HepG2 (cell line): ENCODE results near the gene UBTD1. TPM values are rescaled to one million over a fixed set of nuclear protein-coding genes. Genes with fewer than 3 reads are reported as not detected.

Experiments
- ATAC-seq: fragments of 200-7000 bp; cut with Tn5 transposase; 3 replicates; pipeline ENCODE4 v1.9.1; 2020; ENCODE audit warnings: mild to moderate bottlenecking, moderate library complexity
- BruUV-seq: library from RNA; stranded (reverse); fragments of 400-500 nt; replicated peaks from 2 replicates; lab custom pipeline; 2021; lab: Mats Ljungman, UMichigan
- CTCF ChIA-PET: fragments of 300-600 bp; formaldehyde crosslinking; extraction: SDS; loops from one replicate; lab custom pipeline; 2021; ENCODE audit warnings: low total read pairs, inconsistent platforms, low intra/inter-chr PET ratio; lab: Yijun Ruan, JAX
- POLR2A ChIA-PET: fragments of 350-600 bp; sonication (Branson Sonifier 250); formaldehyde crosslinking; loops from one replicate; lab custom pipeline; 2020; ENCODE audit warnings: antibody characterized with exemption, inconsistent platforms; lab: Yijun Ruan, JAX
- DNase-seq: peaks from one replicate; pipeline ENCODE4 v3.0.0-alpha.2; 2015; ENCODE audit warnings: low spot score
- FAIRE-seq: peaks from 3 replicates; lab custom pipeline; 2011; peaks lifted over from hg19 to GRCh38; lab: Jason Lieb, UNC
- H2AFZ ChIP-seq: one replicate; pipeline ENCODE4 v1.6.1; 2011; ENCODE audit warnings: low read length, inconsistent platforms
- H3K27ac ChIP-seq: fragments of 300-600 bp; 3 replicates; pipeline ENCODE4 v1.8.0; 2011; ENCODE audit warnings: mixed run types, mild to moderate bottlenecking, mixed read lengths, low read length, inconsistent platforms; ENCODE audit not compliant: insufficient read depth; ENCODE audit errors: extremely low read length
- H3K27me3 ChIP-seq, 2 experiments: fragments of 200-600 bp in 1 of 2; 2 replicates in 1 of 2; 3 replicates in 1 of 2; pipeline versions ENCODE4 v1.6.0 to v1.8.0; 2011; ENCODE audit warnings: low read length in 2 of 2, mild to moderate bottlenecking in 2 of 2, moderate library complexity in 2 of 2, inconsistent platforms in 1 of 2; ENCODE audit not compliant: insufficient read depth in 2 of 2, control insufficient read depth in 1 of 2
- H3K36me3 ChIP-seq, 2 experiments: fragments of 200-600 bp in 1 of 2; replicated peaks in 1 of 2; 2 replicates in 1 of 2; 3 replicates in 1 of 2; pipeline versions ENCODE4 v1.5.1 to v1.8.0; 2011; ENCODE audit warnings: low read length in 2 of 2, inconsistent platforms in 1 of 2; ENCODE audit not compliant: insufficient read depth in 2 of 2, control insufficient read depth in 1 of 2
- H3K4me1 ChIP-seq: 2 replicates; pipeline ENCODE4 v1.5.1; 2012; ENCODE audit warnings: low read length, inconsistent platforms; ENCODE audit not compliant: insufficient read depth
- H3K4me2 ChIP-seq: 2 replicates; pipeline ENCODE4 v1.6.0; 2011; ENCODE audit warnings: low read depth, low read length, inconsistent platforms
- H3K4me3 ChIP-seq, 3 experiments: fragments of 200-600 bp in 1 of 3; sonication (generic), shearing (Covaris generic) in 1 of 3; replicated peaks in 1 of 3; 2 replicates each; pipeline ENCODE4 v1.5.1; 2011 to 2016; ENCODE audit warnings: low read length in 3 of 3, inconsistent platforms in 2 of 3, low read depth in 2 of 3, mild to moderate bottlenecking in 2 of 3, control low read depth in 1 of 3, mixed read lengths in 1 of 3; ENCODE audit not compliant: insufficient read depth in 1 of 3
- H3K79me2 ChIP-seq: one replicate; pipeline ENCODE4 v1.6.1; 2011; ENCODE audit warnings: low read length, inconsistent platforms; ENCODE audit not compliant: insufficient read depth
- H3K9ac ChIP-seq: 2 replicates; pipeline ENCODE4 v1.6.0; 2011; ENCODE audit warnings: mild to moderate bottlenecking, low read depth, low read length, inconsistent platforms; ENCODE audit not compliant: insufficient read depth
- H3K9me3 ChIP-seq: 2 replicates; pipeline ENCODE4 v1.5.1; 2012; ENCODE audit warnings: mild to moderate bottlenecking, low read length
- H4K20me1 ChIP-seq: 2 replicates; pipeline ENCODE4 v1.6.0; 2011; ENCODE audit warnings: inconsistent platforms, mild to moderate bottlenecking, low read length, moderate library complexity; ENCODE audit not compliant: insufficient read depth
- ELF3 ChIP-seq: IDR thresholded peaks from 2 replicates; pipeline ENCODE4 v1.6.1; 2016; ENCODE audit warnings: missing genetic modification reagents, missing compliant biosample characterization
- GRHL1 ChIP-seq: sonication (generic); formaldehyde crosslinking; conservative IDR thresholded peaks from 2 replicates; pipeline ENCODE4 v1.8.0; 2022; ENCODE audit warnings: missing genetic modification reagents
- HNRNPUL1 ChIP-seq: fragments of 200-400 bp; formaldehyde crosslinking; IDR thresholded peaks from 2 replicates; pipeline ENCODE4 v1.6.1; 2017; ENCODE audit warnings: low read depth, mild to moderate bottlenecking, low read length, moderate library complexity
- REST ChIP-seq, 2 experiments: IDR thresholded peaks; 2 replicates each; pipeline ENCODE4 v1.6.1; 2011 to 2012; ENCODE audit warnings: low read length in 2 of 2, borderline replicate concordance in 1 of 2, low read depth in 1 of 2, mild to moderate bottlenecking in 1 of 2, moderate library complexity in 1 of 2
- ZNF7 ChIP-seq: IDR thresholded peaks from 2 replicates; pipeline ENCODE4 v1.6.1; 2016; ENCODE audit warnings: missing biosample characterization, missing genetic modification reagents
- ZNF841 ChIP-seq: sonication (generic); formaldehyde crosslinking; IDR thresholded peaks from 2 replicates; pipeline ENCODE4 v1.8.1; 2023; ENCODE audit warnings: missing genetic modification reagents, borderline replicate concordance
- WGBS: methylation state at CpG from one replicate; pipeline ENCODE4 v1.1.6; 2017; ENCODE audit warnings: low lambda C conversion rate; 5-methylcytosine and 5-hydroxymethylcytosine counted together
- in situ Hi-C: cut with HindIII; loops from 2 replicates; pipeline ENCODE4 v1.10.0; 2017; ENCODE audit warnings: low pct_unique_long_range_greater_than_20kb; ENCODE audit not compliant: extremely low pct_ligation_motif_present
- intact Hi-C: fragments of 100-400 bp; cut with micrococcal nuclease; formaldehyde crosslinking; loops from one replicate; pipeline ENCODE4 v1.10.0; 2022; ENCODE audit not compliant: unreplicated experiment
- polyA plus RNA-seq, 8 experiments: library from polyadenylated mRNA; depleted of rRNA in 3 of 8; stranded (reverse) in 7 of 8; unstranded in 1 of 8; fragments of >200 nt; fragmentation: Illumina TruSeq in 4 of 8; extraction: Trizol in 4 of 8; gene quantifications; 2 replicates each; pipeline versions ENCODE4 v1.2.1 to v1.2.3, GENCODE V29; 2011 to 2016; ENCODE audit warnings: low read depth in 4 of 8, missing spikeins in 1 of 8, mixed read lengths in 1 of 8; ENCODE audit not compliant: insufficient read depth in 1 of 8
- total RNA-seq, 5 experiments: library from RNA; depleted of rRNA; stranded (reverse); fragments of >200 nt; fragmentation: Illumina TruSeq; extraction: Trizol; gene quantifications; 2 replicates each; pipeline ENCODE4 v1.2.3, GENCODE V29; 2016; ENCODE audit warnings: low read depth in 1 of 5
- TF ChIP-seq, protein P1 (sequence below): sonication (generic); formaldehyde crosslinking; IDR thresholded peaks from 2 replicates; pipeline ENCODE4 v1.5.0; 2020; ENCODE audit warnings: missing genetic modification reagents
- TF ChIP-seq, protein P2 (sequence below): sonication (generic); formaldehyde crosslinking; IDR thresholded peaks from 2 replicates; pipeline ENCODE4 v1.5.1; 2020; ENCODE audit warnings: missing genetic modification reagents, mild to moderate bottlenecking, borderline replicate concordance
- TF ChIP-seq, protein P3 (sequence below): IDR thresholded peaks from 2 replicates; pipeline ENCODE4 v1.6.1; 2016; ENCODE audit warnings: low read depth, missing genetic modification reagents, missing compliant biosample characterization

Gene UBTD1
- total and polyA plus RNA-seq, 2 of the 13 experiments (the other 11 are each of a cell fraction or from before 2014, with no cell fraction given): 7.9 to 10.0 TPM

DNA sequence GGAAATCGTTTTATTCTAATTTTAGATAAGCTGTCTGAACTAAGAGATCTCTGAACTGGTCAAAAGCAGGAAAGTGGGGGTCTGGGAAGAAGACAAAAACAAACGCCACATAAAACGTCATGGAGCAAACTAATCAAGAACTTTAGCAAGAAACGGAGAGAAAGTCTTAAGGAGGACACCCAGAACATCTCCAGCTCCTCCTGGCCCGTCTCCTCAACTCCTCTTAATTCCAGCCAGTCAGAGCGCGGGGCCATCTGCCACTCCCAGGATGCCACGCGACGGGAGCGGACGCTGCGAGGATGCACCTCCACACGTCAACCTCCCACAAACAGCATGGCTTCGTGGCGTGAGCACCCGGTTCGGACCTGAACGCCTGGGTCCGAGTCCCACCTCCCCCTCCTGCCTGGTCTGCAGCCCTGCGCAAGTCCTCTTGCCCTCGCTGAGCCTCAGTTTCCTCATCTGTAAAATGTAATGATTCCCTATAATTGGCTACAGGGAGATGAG, 1.1 kb upstream of the UBTD1 start:
- CTCF ChIA-PET: no interaction called here
- POLR2A ChIA-PET: interaction anchor here (0.6 to 1.0 kb wide), 5 partner anchors 9 to 189 kb away, joined by 3 to 4 read pairs (median 4); partner anchors contain the start of gene AVPI1
- intact Hi-C loops: loop anchor here (2.0 kb wide), 1 partner anchor 55 kb away; no protein-coding TSS in a partner anchor
- TF ChIP-seq ELF3 (CRISPR knock-in tag): no peak
- TF ChIP-seq ZNF7 (CRISPR knock-in tag): no peak
- TF ChIP-seq, protein P1, sequence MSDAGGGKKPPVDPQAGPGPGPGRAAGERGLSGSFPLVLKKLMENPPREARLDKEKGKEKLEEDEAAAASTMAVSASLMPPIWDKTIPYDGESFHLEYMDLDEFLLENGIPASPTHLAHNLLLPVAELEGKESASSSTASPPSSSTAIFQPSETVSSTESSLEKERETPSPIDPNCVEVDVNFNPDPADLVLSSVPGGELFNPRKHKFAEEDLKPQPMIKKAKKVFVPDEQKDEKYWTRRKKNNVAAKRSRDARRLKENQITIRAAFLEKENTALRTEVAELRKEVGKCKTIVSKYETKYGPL (CRISPR knock-in tag): no peak
- TF ChIP-seq ZNF841 (CRISPR knock-in tag): 0 out of 2 replicates have a peak, but pooled peaks have one; percentile 62
- TF ChIP-seq, protein P2, sequence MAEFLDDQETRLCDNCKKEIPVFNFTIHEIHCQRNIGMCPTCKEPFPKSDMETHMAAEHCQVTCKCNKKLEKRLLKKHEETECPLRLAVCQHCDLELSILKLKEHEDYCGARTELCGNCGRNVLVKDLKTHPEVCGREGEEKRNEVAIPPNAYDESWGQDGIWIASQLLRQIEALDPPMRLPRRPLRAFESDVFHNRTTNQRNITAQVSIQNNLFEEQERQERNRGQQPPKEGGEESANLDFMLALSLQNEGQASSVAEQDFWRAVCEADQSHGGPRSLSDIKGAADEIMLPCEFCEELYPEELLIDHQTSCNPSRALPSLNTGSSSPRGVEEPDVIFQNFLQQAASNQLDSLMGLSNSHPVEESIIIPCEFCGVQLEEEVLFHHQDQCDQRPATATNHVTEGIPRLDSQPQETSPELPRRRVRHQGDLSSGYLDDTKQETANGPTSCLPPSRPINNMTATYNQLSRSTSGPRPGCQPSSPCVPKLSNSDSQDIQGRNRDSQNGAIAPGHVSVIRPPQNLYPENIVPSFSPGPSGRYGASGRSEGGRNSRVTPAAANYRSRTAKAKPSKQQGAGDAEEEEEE (CRISPR knock-in tag): no peak
- TF ChIP-seq, protein P3, sequence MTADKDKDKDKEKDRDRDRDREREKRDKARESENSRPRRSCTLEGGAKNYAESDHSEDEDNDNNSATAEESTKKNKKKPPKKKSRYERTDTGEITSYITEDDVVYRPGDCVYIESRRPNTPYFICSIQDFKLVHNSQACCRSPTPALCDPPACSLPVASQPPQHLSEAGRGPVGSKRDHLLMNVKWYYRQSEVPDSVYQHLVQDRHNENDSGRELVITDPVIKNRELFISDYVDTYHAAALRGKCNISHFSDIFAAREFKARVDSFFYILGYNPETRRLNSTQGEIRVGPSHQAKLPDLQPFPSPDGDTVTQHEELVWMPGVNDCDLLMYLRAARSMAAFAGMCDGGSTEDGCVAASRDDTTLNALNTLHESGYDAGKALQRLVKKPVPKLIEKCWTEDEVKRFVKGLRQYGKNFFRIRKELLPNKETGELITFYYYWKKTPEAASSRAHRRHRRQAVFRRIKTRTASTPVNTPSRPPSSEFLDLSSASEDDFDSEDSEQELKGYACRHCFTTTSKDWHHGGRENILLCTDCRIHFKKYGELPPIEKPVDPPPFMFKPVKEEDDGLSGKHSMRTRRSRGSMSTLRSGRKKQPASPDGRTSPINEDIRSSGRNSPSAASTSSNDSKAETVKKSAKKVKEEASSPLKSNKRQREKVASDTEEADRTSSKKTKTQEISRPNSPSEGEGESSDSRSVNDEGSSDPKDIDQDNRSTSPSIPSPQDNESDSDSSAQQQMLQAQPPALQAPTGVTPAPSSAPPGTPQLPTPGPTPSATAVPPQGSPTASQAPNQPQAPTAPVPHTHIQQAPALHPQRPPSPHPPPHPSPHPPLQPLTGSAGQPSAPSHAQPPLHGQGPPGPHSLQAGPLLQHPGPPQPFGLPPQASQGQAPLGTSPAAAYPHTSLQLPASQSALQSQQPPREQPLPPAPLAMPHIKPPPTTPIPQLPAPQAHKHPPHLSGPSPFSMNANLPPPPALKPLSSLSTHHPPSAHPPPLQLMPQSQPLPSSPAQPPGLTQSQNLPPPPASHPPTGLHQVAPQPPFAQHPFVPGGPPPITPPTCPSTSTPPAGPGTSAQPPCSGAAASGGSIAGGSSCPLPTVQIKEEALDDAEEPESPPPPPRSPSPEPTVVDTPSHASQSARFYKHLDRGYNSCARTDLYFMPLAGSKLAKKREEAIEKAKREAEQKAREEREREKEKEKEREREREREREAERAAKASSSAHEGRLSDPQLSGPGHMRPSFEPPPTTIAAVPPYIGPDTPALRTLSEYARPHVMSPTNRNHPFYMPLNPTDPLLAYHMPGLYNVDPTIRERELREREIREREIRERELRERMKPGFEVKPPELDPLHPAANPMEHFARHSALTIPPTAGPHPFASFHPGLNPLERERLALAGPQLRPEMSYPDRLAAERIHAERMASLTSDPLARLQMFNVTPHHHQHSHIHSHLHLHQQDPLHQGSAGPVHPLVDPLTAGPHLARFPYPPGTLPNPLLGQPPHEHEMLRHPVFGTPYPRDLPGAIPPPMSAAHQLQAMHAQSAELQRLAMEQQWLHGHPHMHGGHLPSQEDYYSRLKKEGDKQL: no peak
- TF ChIP-seq REST (IDR thresholded peaks at IDR 0.05; ENCODE audit: borderline replicate concordance in 1 of 2, low read depth in 1 of 2, low read length in 2 of 2): no peak
- TF ChIP-seq GRHL1 (CRISPR knock-in tag): no peak
- TF ChIP-seq HNRNPUL1: no peak

More for the DNA sequence above, 1.1 kb upstream of the UBTD1 start:
- peaks cover 58% of the 10 kb centered on the region for H3K79me2 ChIP-seq
- H3K9me3 ChIP-seq: no peaks in the 10 kb centered on the region
- H3K27me3 ChIP-seq: no peaks in the 10 kb centered on the region; a peak in 1 of 5 replicates
- peaks cover 61% of the 10 kb centered on the region for H3K4me1 ChIP-seq
- no peak overlapping the region for H2AFZ ChIP-seq
- peak overlapping the region; percentile 90 for H3K27ac ChIP-seq
- peak; percentile 57 for ATAC-seq
- WGBS: 1% methylated on average over 20 of the region's 22 CpGs
- H3K36me3 ChIP-seq: peaks cover 2 to 10% of the 10 kb centered on the region in 2 experiments; a peak in 3 of 5 replicates
- peak; percentile 57 for FAIRE-seq
- peaks cover 24% of the 10 kb centered on the region for H4K20me1 ChIP-seq
- no TSS peak for BruUV-seq
- in situ Hi-C loops: no loop called here
- H3K4me2 ChIP-seq: peak overlapping the region; percentile 91
- peak; percentile 69 for DNase-seq
- H3K9ac ChIP-seq: peak overlapping the region; percentile 92
- peak overlapping the region; percentile 67 to 90 (median 89) for H3K4me3 ChIP-seq
